ENCODE results near the gene IDH3B.
A peak's percentile ranks its signal among the peaks of the same experiment; 100 is the strongest.

GRCh38 chr20:2688041-2688591 is 24.1 kb upstream of the IDH3B start:
- peak; percentile 71 for TF ChIP-seq CTCF (IDR thresholded peaks at IDR 0.05; ENCODE audit: low read length)
- TF ChIP-seq EZH2 (optimal IDR thresholded peaks at IDR 0.05; ENCODE audit: low read depth, low read length) = no peak

Data from MM.1S (cell line).